H1 (cell line): ENCODE results near the gene SERPINE2. TPM values are rescaled to one million over a fixed set of nuclear protein-coding genes. Genes with fewer than 3 reads are reported as not detected.

Experiments
- CTCF ChIA-PET: fragments of 300-600 bp; sonication (Branson Sonifier 250); formaldehyde crosslinking; loops from one replicate; lab custom pipeline; 2021; ENCODE audit not compliant: partially characterized antibody; lab: Charles Lee
- POLR2A ChIA-PET: fragments of 300-600 bp; sonication (Branson Sonifier 250); formaldehyde crosslinking; loops from one replicate; lab custom pipeline; 2021; ENCODE audit warnings: inconsistent platforms; ENCODE audit not compliant: partially characterized antibody; lab: Charles Lee
- DNase-seq, 2 experiments: peaks; one replicate each; pipeline versions ENCODE4 v3.0.0 to v3.0.0-alpha.2; 2010 to 2022; ENCODE audit warnings: low spot score in 2 of 2, low read depth in 1 of 2, mixed read lengths in 1 of 2
- FAIRE-seq: peaks from 2 replicates; lab custom pipeline; 2011; peaks lifted over from hg19 to GRCh38; lab: Jason Lieb, UNC
- H2AFZ ChIP-seq: 2 replicates; pipeline ENCODE4 v1.8.1; 2012; ENCODE audit warnings: low read length, inconsistent platforms
- H2AK5ac ChIP-seq: 2 replicates; pipeline ENCODE4 v1.6.1; 2013; ENCODE audit warnings: low read depth, low read length
- H2BK120ac ChIP-seq: replicated peaks from 2 replicates; pipeline ENCODE3; 2013; ENCODE audit warnings: low read depth, low read length, inconsistent platforms
- H2BK12ac ChIP-seq: 2 replicates; pipeline ENCODE4 v1.6.1; 2013; ENCODE audit warnings: low read depth, low read length
- H2BK15ac ChIP-seq: 2 replicates; pipeline ENCODE4 v1.6.1; 2013; ENCODE audit warnings: low read length
- H2BK20ac ChIP-seq: 2 replicates; pipeline ENCODE4 v1.6.1; 2013; ENCODE audit warnings: low read length
- H2BK5ac ChIP-seq: 2 replicates; pipeline ENCODE4 v1.6.1; 2013; ENCODE audit warnings: low read depth, low read length
- H3K14ac ChIP-seq: 2 replicates; pipeline ENCODE4 v1.6.1; 2013; ENCODE audit warnings: inconsistent platforms; ENCODE audit not compliant: insufficient read length
- H3K18ac ChIP-seq: 2 replicates; pipeline ENCODE4 v1.6.1; 2013; ENCODE audit warnings: low read length; ENCODE audit errors: extremely low read depth
- H3K23ac ChIP-seq: 2 replicates; pipeline ENCODE4 v1.6.1; 2013; ENCODE audit warnings: inconsistent platforms; ENCODE audit not compliant: insufficient read length
- H3K23me2 ChIP-seq: 2 replicates; pipeline ENCODE4 v1.6.1; 2013; ENCODE audit warnings: low read depth, low read length
- H3K27ac ChIP-seq: 2 replicates; pipeline ENCODE4 v1.6.1; 2011; ENCODE audit warnings: low read depth, low read length, inconsistent platforms
- H3K27me3 ChIP-seq, 4 experiments: replicated peaks in 1 of 4; 1 replicate in 1 of 4; 2 replicates in 3 of 4; pipeline versions ENCODE4 v1.6.1 to v1.8.1; 2011 to 2013; ENCODE audit warnings: low read length in 3 of 4, mild to moderate bottlenecking in 3 of 4, inconsistent platforms in 2 of 4, mixed read lengths in 2 of 4, moderate library complexity in 1 of 4; ENCODE audit not compliant: control insufficient read depth in 3 of 4, insufficient read depth in 3 of 4; ENCODE audit errors: extremely low read depth in 1 of 4
- H3K36me3 ChIP-seq, 4 experiments: 2 replicates each; pipeline versions ENCODE4 v1.6.1 to v1.8.1; 2011 to 2013; ENCODE audit warnings: mild to moderate bottlenecking in 4 of 4, low read length in 3 of 4, moderate library complexity in 2 of 4, control low read depth in 1 of 4, inconsistent platforms in 1 of 4; ENCODE audit not compliant: insufficient read depth in 4 of 4, control insufficient read depth in 2 of 4
- H3K4ac ChIP-seq: replicated peaks from 2 replicates; pipeline ENCODE3; 2013; ENCODE audit warnings: low read length, low read depth, mixed read lengths, inconsistent platforms; ENCODE audit not compliant: insufficient read length
- H3K4me1 ChIP-seq, 4 experiments: replicated peaks in 1 of 4; 1 replicate in 1 of 4; 2 replicates in 3 of 4; pipeline versions ENCODE4 v1.6.1 to v1.8.1; 2011 to 2013; ENCODE audit warnings: low read length in 3 of 4, inconsistent platforms in 2 of 4, mixed read lengths in 1 of 4; ENCODE audit not compliant: insufficient read depth in 4 of 4, control insufficient read depth in 3 of 4
- H3K4me2 ChIP-seq, 2 experiments: 2 replicates each; pipeline versions ENCODE4 v1.6.1 to v1.8.1; 2011 to 2013; ENCODE audit warnings: low read depth in 2 of 2, low read length in 2 of 2, control low read depth in 1 of 2, inconsistent platforms in 1 of 2, mild to moderate bottlenecking in 1 of 2; ENCODE audit not compliant: insufficient read depth in 1 of 2
- H3K4me3 ChIP-seq, 4 experiments: fragments of 200-600, 300-600 bp in 1 of 4; sonication (generic), shearing (Covaris generic), sonication (Bioruptor Twin) in 1 of 4; 2 replicates each; pipeline versions ENCODE4 v1.5.1 to v1.8.1; 2011 to 2016; ENCODE audit warnings: low read length in 4 of 4, low read depth in 3 of 4, control low read depth in 2 of 4, inconsistent platforms in 2 of 4, mild to moderate bottlenecking in 2 of 4, mixed read lengths in 1 of 4, moderate library complexity in 1 of 4; ENCODE audit not compliant: insufficient read depth in 2 of 4; ENCODE audit errors: extremely low read depth in 1 of 4
- H3K56ac ChIP-seq: replicated peaks from 2 replicates; pipeline ENCODE3; 2013; ENCODE audit warnings: low read depth, mild to moderate bottlenecking, mixed read lengths, low read length, inconsistent platforms; ENCODE audit not compliant: insufficient read length
- H3K79me1 ChIP-seq: 2 replicates; pipeline ENCODE4 v1.6.1; 2013; ENCODE audit warnings: low read depth, low read length, control low read depth
- H3K79me2 ChIP-seq, 2 experiments: 2 replicates each; pipeline versions ENCODE4 v1.6.1 to v1.8.1; 2012 to 2013; ENCODE audit warnings: low read length in 2 of 2, mild to moderate bottlenecking in 2 of 2, inconsistent platforms in 1 of 2; ENCODE audit not compliant: insufficient read depth in 2 of 2, control insufficient read depth in 1 of 2
- H3K9ac ChIP-seq, 4 experiments: replicated peaks in 1 of 4; 1 replicate in 1 of 4; 2 replicates in 3 of 4; pipeline versions ENCODE4 v1.6.1 to v1.8.1; 2011 to 2013; ENCODE audit warnings: low read depth in 3 of 4, low read length in 3 of 4, control low read depth in 2 of 4, mild to moderate bottlenecking in 2 of 4, moderate library complexity in 2 of 4, inconsistent platforms in 1 of 4; ENCODE audit errors: extremely low read depth in 1 of 4
- H3K9me3 ChIP-seq, 2 experiments: 2 replicates each; pipeline versions ENCODE4 v1.6.1 to v1.8.1; 2012 to 2013; ENCODE audit warnings: mild to moderate bottlenecking in 2 of 2, moderate library complexity in 2 of 2, control low read depth in 1 of 2, inconsistent platforms in 1 of 2, low read depth in 1 of 2, low read length in 1 of 2, mixed read lengths in 1 of 2; ENCODE audit not compliant: insufficient read depth in 2 of 2
- H4K20me1 ChIP-seq, 2 experiments: replicated peaks in 1 of 2; 2 replicates each; pipeline versions ENCODE3 to v1.8.1; 2011 to 2013; ENCODE audit warnings: inconsistent platforms in 2 of 2, low read length in 2 of 2, mild to moderate bottlenecking in 1 of 2; ENCODE audit not compliant: insufficient read depth in 2 of 2, control insufficient read depth in 1 of 2
- H4K5ac ChIP-seq: 2 replicates; pipeline ENCODE4 v1.6.1; 2013; ENCODE audit warnings: low read length, low read depth, mixed read lengths, inconsistent platforms; ENCODE audit not compliant: insufficient read length
- H4K8ac ChIP-seq: 2 replicates; pipeline ENCODE4 v1.8.0; 2013; ENCODE audit warnings: mild to moderate bottlenecking, moderate library complexity, low read length, inconsistent platforms; ENCODE audit not compliant: insufficient read depth; ENCODE audit errors: extremely low read depth
- H4K91ac ChIP-seq: replicated peaks from 2 replicates; pipeline ENCODE3; 2013; ENCODE audit warnings: low read length, mixed read lengths, inconsistent platforms; ENCODE audit not compliant: insufficient read length
- JUN ChIP-seq: IDR thresholded peaks from 2 replicates; pipeline ENCODE4 v1.6.1; 2011; ENCODE audit warnings: low read depth, mild to moderate bottlenecking, improper control_type of control experiment, low read length
- KDM5A ChIP-seq: fragments of 200-600 bp; IDR thresholded peaks from 2 replicates; pipeline ENCODE4 v1.7.1; 2012; ENCODE audit warnings: mild to moderate bottlenecking, low read length, inconsistent platforms, mixed read lengths
- NANOG ChIP-seq: IDR thresholded peaks from 2 replicates; pipeline ENCODE4 v1.6.1; 2011; ENCODE audit warnings: low read length, low read depth, mild to moderate bottlenecking, inconsistent platforms; ENCODE audit not compliant: insufficient read depth, poor library complexity, severe bottlenecking
- polyA plus RNA-seq, 7 experiments: library from polyadenylated mRNA; depleted of rRNA in 3 of 7; stranded (reverse) in 5 of 7; unstranded in 2 of 7; fragments of >200 nt in 5 of 7; fragments of 200-250 nt in 2 of 7; gene quantifications; 1 replicate in 5 of 7; 2 replicates in 1 of 7; 4 replicates in 1 of 7; pipeline versions ENCODE4 v1.2.1 to v1.2.3, GENCODE V29; 2011 to 2013; ENCODE audit warnings: missing spikeins in 2 of 7, mixed read lengths in 2 of 7
- total RNA-seq: library from RNA; stranded (reverse); fragmentation: NEBNext Ultra II Directional; extraction: Animal tissue kit (Norgen Biotek cat#: 25700); gene quantifications from 2 replicates; pipeline ENCODE4 v1.2.1, GENCODE V29; 2021

SERPINE2 gene
- total and polyA plus RNA-seq, 2 of the 8 experiments (the other 6 are each of a cell fraction or from before 2014, with no cell fraction given) = 26.2 to 76.0 TPM

DNA sequence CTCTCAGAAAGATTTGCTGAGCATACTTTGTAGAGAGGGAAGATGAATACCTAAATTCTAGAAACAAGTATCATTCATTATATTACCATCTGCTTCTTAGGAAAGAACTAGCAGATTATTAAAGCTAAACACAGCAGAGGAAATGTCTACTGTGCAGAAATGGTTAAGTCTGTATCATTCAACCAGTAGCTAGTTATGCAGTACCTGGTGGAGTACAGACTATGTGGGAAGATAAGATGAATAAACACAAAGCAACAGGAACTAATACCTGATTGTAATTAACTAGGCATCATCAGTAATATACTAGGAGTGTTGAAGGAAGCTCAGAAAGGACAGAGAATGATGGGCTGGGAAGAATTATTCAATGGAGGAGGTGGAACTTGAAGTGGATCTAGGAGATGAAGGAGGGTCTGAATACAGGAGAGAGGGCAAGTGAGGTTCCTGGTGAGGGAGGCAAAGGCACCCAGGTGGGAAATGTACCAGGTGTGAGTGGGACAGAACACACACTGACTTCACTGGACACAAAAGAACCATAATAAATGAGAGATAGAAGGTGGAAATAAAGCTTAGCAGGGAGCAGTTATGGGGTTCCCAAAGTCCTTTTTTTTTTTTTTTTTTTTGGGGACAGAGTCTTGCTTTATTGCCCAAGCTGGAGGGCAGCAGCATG is 103.5 kb downstream of the SERPINE2 start:
- Histone ChIP-seq H3K23me2 (no peaks in the 10 kb centered on the region), H4K8ac (no peak overlapping the region), H2BK5ac (peak overlapping the region; percentile 62; the same call in 1 of the 2 replicates), H3K9me3 (no peaks in the 10 kb centered on the region), H2AFZ (no peak overlapping the region), H3K36me3 (no peaks in the 10 kb centered on the region; a peak in 1 of 8 replicates), H3K79me2 (peaks cover 3 to 96% of the 10 kb centered on the region in 2 experiments), H3K79me1 (no peaks in the 10 kb centered on the region; the same call in 1 of the 2 replicates), H3K18ac (peak overlapping the region; percentile 75), H3K4me3 (no peak overlapping the region), H3K14ac (no peak overlapping the region), H3K23ac (no peak overlapping the region), H2AK5ac (peak overlapping the region; percentile 89), H4K91ac (peak overlapping the region; percentile 61), H3K27ac (no peak overlapping the region), H2BK20ac (no peak overlapping the region; the same call in 1 of the 2 replicates), H2BK12ac (peak overlapping the region; percentile 84), H3K56ac (peak overlapping the region; percentile 1), H4K20me1 (peaks cover 0 to 2% of the 10 kb centered on the region in 2 experiments), H3K4me2 (peak overlapping the region in 1 of 2 experiments; percentile 9; a peak in 1 of 4 replicates), H3K27me3 (no peaks in the 10 kb centered on the region), H3K4me1 (peaks cover 10 to 36% (median 25%) of the 10 kb centered on the region in 4 experiments), H3K4ac (peak overlapping the region; percentile 13), H3K9ac (no peak overlapping the region), H2BK120ac (no peak overlapping the region), H2BK15ac (peak overlapping the region; percentile 22; the same call in 1 of the 2 replicates), H4K5ac (no peak overlapping the region)
- ChIA-PET CTCF (interaction anchor here (0.6 to 0.8 kb wide), 2 partner anchors 35 to 347 kb away, joined by 3 read pairs; no protein-coding TSS in a partner anchor), POLR2A (interaction anchor here (0.6 to 2.6 kb wide), 5 partner anchors 10 to 213 kb away, joined by 3 to 11 read pairs (median 3); partner anchors contain the start of gene WDFY1)
- DNase-seq (no peak), FAIRE-seq (no peak)
- no peak for TF ChIP-seq NANOG
- TF ChIP-seq KDM5A = no peak
- TF ChIP-seq JUN = no peak
